Muscle of leg (tissue), 11 donors: ENCODE measurements around the gene ADGRL3. TPM values are rescaled to one million over a fixed set of nuclear protein-coding genes. Genes with fewer than 3 reads are reported as not detected.

ENCODE experiments used
- DNase-seq: peaks from one replicate; pipeline ENCODE4 v3.0.0; 2013
- H3K27ac ChIP-seq: one replicate; pipeline ENCODE4 v1.5.1; 2013; ENCODE audit warnings: mild to moderate bottlenecking, low read length, control low read depth
- H3K27me3 ChIP-seq: one replicate; pipeline ENCODE4 v1.6.1; 2013; ENCODE audit warnings: low read length; ENCODE audit not compliant: control insufficient read depth, insufficient read depth
- H3K36me3 ChIP-seq: one replicate; pipeline ENCODE4 v1.6.1; 2013; ENCODE audit warnings: low read length; ENCODE audit not compliant: control insufficient read depth, insufficient read depth
- H3K4me1 ChIP-seq: one replicate; pipeline ENCODE4 v1.6.1; 2013; ENCODE audit warnings: low read length; ENCODE audit not compliant: control insufficient read depth, insufficient read depth
- H3K4me3 ChIP-seq: one replicate; pipeline ENCODE4 v1.5.1; 2013; ENCODE audit warnings: low read length, control low read depth
- H3K9me3 ChIP-seq: replicated peaks from 2 replicates; pipeline ENCODE4 v1.6.1; 2013; ENCODE audit warnings: low read depth, low read length; ENCODE audit not compliant: control insufficient read depth
- WGBS: methylation state at CpG from one replicate; pipeline ENCODE4 v1.1.5; 2013; ENCODE audit warnings: missing lambda C conversion rate; ENCODE audit not compliant: insufficient coverage; 5-methylcytosine and 5-hydroxymethylcytosine counted together
- polyA plus RNA-seq, 8 donors: library from polyadenylated mRNA; unstranded; fragments of 120-200 nt; gene quantifications; one replicate each; pipeline versions ENCODE4 v1.2.1 to v1.2.3, GENCODE V29; 2013; ENCODE audit warnings: inconsistent platforms in 1 of 8, low replicate concordance in 1 of 8; ENCODE audit not compliant: insufficient read length in 8 of 8, insufficient read depth in 1 of 8
- total RNA-seq: library from RNA; stranded (reverse); fragments of 120-200 nt; gene quantifications from one replicate; pipeline ENCODE4 v1.2.4, GENCODE V29; 2013

ADGRL3 gene
- total and polyA plus RNA-seq, 9 donors = 11.8 to 40.7 (median 24.8) TPM

DNA sequence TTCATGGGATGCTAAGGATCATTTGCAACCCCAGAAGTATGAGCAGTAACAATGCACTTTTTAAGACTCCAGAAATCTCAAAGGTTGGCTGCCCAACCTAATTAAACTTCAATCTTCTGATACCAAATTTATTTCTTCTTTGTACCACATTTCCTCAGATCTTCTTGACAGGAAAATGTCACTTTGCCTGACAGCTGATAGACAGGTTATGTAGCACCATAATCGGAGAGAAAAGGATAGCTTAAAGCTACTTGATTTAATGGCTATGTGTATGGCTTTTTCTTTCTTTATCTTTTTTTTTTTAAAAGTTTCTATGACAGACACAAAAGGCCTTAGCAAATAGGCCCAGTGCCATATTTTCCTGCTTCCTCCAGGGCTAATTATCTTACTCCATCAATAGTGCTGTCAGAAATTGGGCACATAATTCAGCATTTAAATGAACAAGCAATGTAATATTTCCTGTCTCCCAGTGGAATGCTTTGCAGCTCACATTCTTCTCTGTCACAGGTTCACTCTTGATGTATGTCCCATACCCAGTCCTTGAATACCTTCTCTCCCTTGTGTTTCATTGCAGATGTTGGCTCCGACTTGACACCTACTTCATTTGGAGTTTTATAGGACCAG, 795.7 kb downstream of the ADGRL3 start:
- no CpG with 5 or more reads among the region's 2 CpGs for WGBS
- Histone ChIP-seq H3K4me3 (no peak overlapping the region), H3K27ac (no peak overlapping the region), H3K4me1 (no peaks in the 10 kb centered on the region), H3K36me3 (no peaks in the 10 kb centered on the region), H3K27me3 (no peaks in the 10 kb centered on the region), H3K9me3 (no peaks in the 10 kb centered on the region)
- DNase-seq = no peak

GRCh38 chr4:61996943-61997342, 796.8 kb downstream of the ADGRL3 start:
- Histone ChIP-seq H3K36me3 (no peaks in the 10 kb centered on the region), H3K27me3 (no peaks in the 10 kb centered on the region), H3K4me1 (no peaks in the 10 kb centered on the region), H3K9me3 (no peaks in the 10 kb centered on the region), H3K4me3 (no peak overlapping the region), H3K27ac (no peak overlapping the region)
- peak; percentile 5 for DNase-seq
- no CpG with 5 or more reads among the region's 1 CpG for WGBS

DNA sequence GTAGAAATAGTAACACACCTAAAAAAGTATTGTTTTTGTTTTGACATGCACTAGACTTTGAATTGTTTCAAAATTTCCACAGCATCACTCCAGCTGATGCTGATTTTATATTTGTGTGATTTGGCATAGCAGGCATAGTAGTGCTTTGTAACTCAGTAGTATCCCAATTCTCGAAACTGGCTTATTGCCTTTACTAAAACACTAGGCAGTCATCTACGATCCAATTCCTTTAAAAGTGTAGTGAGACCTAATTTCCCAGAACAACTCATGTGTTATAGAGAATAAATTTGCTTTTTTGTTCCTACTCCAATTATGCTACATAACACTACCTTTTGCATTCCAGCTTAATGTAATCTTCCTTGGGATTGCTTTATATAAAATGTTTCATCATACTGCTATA, 797.7 kb downstream of the ADGRL3 start:
- Histone ChIP-seq H3K27ac (no peak overlapping the region), H3K36me3 (no peaks in the 10 kb centered on the region), H3K27me3 (no peaks in the 10 kb centered on the region), H3K9me3 (no peaks in the 10 kb centered on the region), H3K4me1 (no peaks in the 10 kb centered on the region), H3K4me3 (no peak overlapping the region)
- no CpG with 5 or more reads among the region's 2 CpGs for WGBS
- peak; percentile 45 for DNase-seq

DNA sequence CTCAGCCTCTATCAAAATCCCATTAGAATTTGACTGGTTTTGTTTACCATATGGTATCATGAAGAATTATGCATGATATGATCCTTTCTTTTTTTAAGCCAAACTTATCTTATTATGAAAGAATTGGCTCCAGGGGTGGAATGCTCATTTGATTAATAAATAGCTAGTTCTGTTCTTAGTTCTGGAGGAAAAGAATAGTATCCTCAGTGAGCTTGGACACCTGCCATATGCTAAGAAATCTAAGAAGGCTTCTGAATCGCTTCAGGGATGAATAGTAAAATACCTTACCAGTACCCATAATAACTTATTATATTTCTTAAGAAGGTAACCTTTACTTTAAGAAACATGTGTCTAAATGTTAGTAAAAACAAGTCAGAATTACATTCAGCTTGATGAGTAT, 803.6 kb downstream of the ADGRL3 start:
- Histone ChIP-seq H3K27me3 (no peaks in the 10 kb centered on the region), H3K9me3 (no peaks in the 10 kb centered on the region), H3K4me1 (no peaks in the 10 kb centered on the region), H3K36me3 (peaks cover 3% of the 10 kb centered on the region), H3K27ac (no peak overlapping the region), H3K4me3 (no peak overlapping the region)
- DNase-seq = peak; percentile 14
- no CpG with 5 or more reads among the region's 1 CpG for WGBS

- H3K9me3 ChIP-seq = no peaks in the 10 kb centered on the region
- no peaks in the 10 kb centered on the region for H3K27me3 ChIP-seq
- H3K4me3 ChIP-seq = no peak overlapping the region
- H3K27ac ChIP-seq = no peak overlapping the region
- DNase-seq = no peak
- no peaks in the 10 kb centered on the region for H3K4me1 ChIP-seq
- peaks cover 3% of the 10 kb centered on the region for H3K36me3 ChIP-seq
Measured at GRCh38 chr4:62004881-62005280, 804.8 kb downstream of the ADGRL3 start.

- WGBS = 96% methylated on average over 4 of the region's 5 CpGs
- no peaks in the 10 kb centered on the region for H3K27me3 ChIP-seq
- no peak overlapping the region for H3K27ac ChIP-seq
- H3K4me1 ChIP-seq = no peaks in the 10 kb centered on the region
- H3K36me3 ChIP-seq = peaks cover 3% of the 10 kb centered on the region
- DNase-seq = no peak
- H3K4me3 ChIP-seq = no peak overlapping the region
- no peaks in the 10 kb centered on the region for H3K9me3 ChIP-seq
Measured at GRCh38 chr4:62006108-62006507, 806.0 kb downstream of the ADGRL3 start.

GRCh38 chr4:62015043-62015739, 815.1 kb downstream of the ADGRL3 start:
- no peaks in the 10 kb centered on the region for H3K27me3 ChIP-seq
- H3K36me3 ChIP-seq = no peaks in the 10 kb centered on the region
- DNase-seq = peak; percentile 24
- no peak overlapping the region for H3K4me3 ChIP-seq
- H3K4me1 ChIP-seq = no peaks in the 10 kb centered on the region
- no CpG with 5 or more reads among the region's 3 CpGs for WGBS
- no peaks in the 10 kb centered on the region for H3K9me3 ChIP-seq
- no peak overlapping the region for H3K27ac ChIP-seq

GRCh38 chr4:62018537-62018936, 818.4 kb downstream of the ADGRL3 start:
- Histone ChIP-seq H3K9me3 (no peaks in the 10 kb centered on the region), H3K27me3 (no peaks in the 10 kb centered on the region), H3K4me1 (no peaks in the 10 kb centered on the region), H3K36me3 (no peaks in the 10 kb centered on the region), H3K27ac (no peak overlapping the region), H3K4me3 (no peak overlapping the region)
- 83% methylated on average over 4 of the region's 4 CpGs for WGBS
- DNase-seq = no peak

DNA sequence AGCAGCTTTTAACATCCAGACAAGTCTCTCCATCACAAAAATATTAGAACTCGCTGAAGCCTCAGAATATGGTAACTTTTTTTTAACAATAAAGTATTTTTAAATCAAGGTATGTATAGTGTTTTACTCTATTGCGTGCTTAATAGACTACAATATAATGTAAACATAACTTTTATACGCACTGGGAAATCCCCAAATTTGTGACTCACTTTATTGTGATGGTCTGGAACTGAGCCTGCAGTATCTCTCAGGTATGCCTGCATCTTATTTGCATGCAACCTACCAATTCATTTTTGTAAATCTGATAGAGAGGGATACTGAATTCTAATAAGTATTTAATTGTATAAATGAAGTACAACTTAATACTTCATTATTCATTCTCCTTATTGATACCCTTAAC, 823.5 kb downstream of the ADGRL3 start:
- WGBS = no CpG with 5 or more reads among the region's 3 CpGs
- no peaks in the 10 kb centered on the region for H3K27me3 ChIP-seq
- no peak overlapping the region for H3K4me3 ChIP-seq
- H3K9me3 ChIP-seq = no peaks in the 10 kb centered on the region
- H3K36me3 ChIP-seq = no peaks in the 10 kb centered on the region
- DNase-seq = no peak
- no peaks in the 10 kb centered on the region for H3K4me1 ChIP-seq
- no peak overlapping the region for H3K27ac ChIP-seq

DNA sequence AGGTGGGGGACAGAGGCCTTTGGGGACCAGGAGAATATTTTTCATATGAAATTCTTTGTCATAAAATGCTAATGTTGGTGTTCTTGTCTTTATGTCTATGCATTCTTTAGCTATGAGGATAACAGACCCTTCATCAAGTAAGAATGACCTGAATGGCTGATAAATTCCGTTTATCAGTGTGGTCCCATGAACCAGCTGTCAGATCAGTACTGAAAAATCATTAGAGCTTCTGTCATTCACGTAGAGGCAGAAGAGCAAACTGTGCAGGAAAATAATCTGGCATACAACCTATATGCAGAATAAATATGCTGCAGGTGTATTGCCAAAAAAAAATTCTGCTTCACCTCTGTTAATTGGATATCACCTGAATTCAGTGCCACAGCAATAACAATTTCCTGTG, 828.6 kb downstream of the ADGRL3 start:
- H3K4me1 ChIP-seq = no peaks in the 10 kb centered on the region
- no CpG with 5 or more reads among the region's 2 CpGs for WGBS
- no peaks in the 10 kb centered on the region for H3K27me3 ChIP-seq
- H3K9me3 ChIP-seq = no peaks in the 10 kb centered on the region
- H3K27ac ChIP-seq = no peak overlapping the region
- no peak overlapping the region for H3K4me3 ChIP-seq
- no peaks in the 10 kb centered on the region for H3K36me3 ChIP-seq
- DNase-seq = no peak
